Measurements from ENCODE around the gene PIGL. TPM values are rescaled to one million over a fixed set of nuclear protein-coding genes. Genes with fewer than 3 reads are reported as not detected.

Gene PIGL
- total RNA-seq, 1 donor from 2014 or later, result 7.1 TPM

DNA sequence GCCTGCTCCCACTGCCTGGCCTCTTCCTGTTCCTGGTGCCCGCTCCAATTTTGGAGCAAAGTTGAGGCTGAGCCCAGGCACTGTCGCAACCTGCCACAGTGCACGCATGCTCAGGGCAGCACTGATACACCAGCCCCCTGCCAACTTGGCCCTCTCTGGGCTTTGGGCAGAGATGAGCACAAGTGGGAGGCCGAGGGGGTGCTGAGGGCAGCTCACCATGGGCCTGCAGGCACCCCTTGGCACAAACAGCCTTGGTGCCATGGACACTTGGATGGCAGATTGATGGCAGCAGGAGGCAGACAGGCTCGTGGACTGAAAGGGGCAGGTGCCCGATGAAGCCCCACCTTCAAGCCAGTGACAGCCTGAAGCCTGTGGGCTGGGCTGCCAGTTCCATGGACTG lies 42.9 kb downstream of the PIGL start:
- TF ChIP-seq, protein P1, sequence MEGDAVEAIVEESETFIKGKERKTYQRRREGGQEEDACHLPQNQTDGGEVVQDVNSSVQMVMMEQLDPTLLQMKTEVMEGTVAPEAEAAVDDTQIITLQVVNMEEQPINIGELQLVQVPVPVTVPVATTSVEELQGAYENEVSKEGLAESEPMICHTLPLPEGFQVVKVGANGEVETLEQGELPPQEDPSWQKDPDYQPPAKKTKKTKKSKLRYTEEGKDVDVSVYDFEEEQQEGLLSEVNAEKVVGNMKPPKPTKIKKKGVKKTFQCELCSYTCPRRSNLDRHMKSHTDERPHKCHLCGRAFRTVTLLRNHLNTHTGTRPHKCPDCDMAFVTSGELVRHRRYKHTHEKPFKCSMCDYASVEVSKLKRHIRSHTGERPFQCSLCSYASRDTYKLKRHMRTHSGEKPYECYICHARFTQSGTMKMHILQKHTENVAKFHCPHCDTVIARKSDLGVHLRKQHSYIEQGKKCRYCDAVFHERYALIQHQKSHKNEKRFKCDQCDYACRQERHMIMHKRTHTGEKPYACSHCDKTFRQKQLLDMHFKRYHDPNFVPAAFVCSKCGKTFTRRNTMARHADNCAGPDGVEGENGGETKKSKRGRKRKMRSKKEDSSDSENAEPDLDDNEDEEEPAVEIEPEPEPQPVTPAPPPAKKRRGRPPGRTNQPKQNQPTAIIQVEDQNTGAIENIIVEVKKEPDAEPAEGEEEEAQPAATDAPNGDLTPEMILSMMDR (IDR thresholded peaks at IDR 0.05; ENCODE audit: borderline replicate concordance), result no peak
- Histone ChIP-seq H3K27me3 (ENCODE audit: low read depth) (no peaks in the 10 kb centered on the region), H3K27ac (replicated peaks) (no peak overlapping the region), H3K9me3 (replicated peaks) (no peaks in the 10 kb centered on the region), H3K4me3 (no peak overlapping the region), H3K36me3 (no peaks in the 10 kb centered on the region), H3K4me1 (peaks cover 19% of the 10 kb centered on the region)
- intact Hi-C loops (cut with micrococcal nuclease), result no loop called here
- no peak for DNase-seq

DNA sequence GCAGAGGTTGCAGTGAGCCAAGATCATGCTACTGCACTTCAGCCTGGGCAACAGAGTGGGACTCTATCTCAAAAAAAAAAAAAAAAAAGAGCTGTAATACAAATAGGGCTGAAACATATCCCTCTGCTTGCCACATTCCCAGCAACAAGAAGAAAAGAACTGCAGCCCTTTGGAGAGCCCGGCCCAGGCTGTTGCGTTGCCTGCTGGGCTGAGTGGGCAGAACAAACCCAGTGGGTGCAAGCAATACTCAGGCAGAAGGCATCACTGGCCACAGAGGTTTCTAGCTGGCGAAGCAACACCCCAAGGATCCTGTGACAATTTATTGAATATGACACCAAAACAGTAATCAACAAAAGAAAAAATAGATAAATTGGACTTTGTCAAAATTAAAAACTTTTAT lies 44.0 kb downstream of the PIGL start:
- Histone ChIP-seq H3K4me1 (peaks cover 8% of the 10 kb centered on the region), H3K27ac (replicated peaks) (no peak overlapping the region), H3K4me3 (no peak overlapping the region), H3K9me3 (replicated peaks) (no peaks in the 10 kb centered on the region), H3K27me3 (ENCODE audit: low read depth) (no peaks in the 10 kb centered on the region), H3K36me3 (no peaks in the 10 kb centered on the region)
- DNase-seq, result no peak
- intact Hi-C loops (cut with micrococcal nuclease), result no loop called here
- TF ChIP-seq, protein P1 (IDR thresholded peaks at IDR 0.05; ENCODE audit: borderline replicate concordance), result no peak

DNA sequence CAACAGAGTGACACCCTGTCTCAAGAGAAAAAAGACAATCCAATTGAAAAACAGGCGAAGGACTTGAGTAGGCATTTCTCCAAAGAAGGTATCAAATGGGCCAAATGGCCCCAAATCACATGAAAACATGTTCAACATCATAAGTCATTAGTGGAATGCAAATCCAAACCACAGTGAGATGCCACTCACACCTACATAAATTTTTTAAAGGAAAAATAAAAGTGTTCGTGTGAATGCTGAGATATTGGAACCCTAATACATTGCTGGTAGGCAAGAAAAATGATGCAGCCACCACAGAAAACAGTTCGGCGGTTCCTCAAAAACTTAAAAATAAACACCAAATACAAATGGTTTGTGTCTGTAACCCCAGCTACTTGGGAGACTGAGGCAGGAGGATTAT lies 45.2 kb downstream of the PIGL start:
- H3K27ac ChIP-seq (replicated peaks), result no peak overlapping the region
- TF ChIP-seq, protein P1 (IDR thresholded peaks at IDR 0.05; ENCODE audit: borderline replicate concordance), result no peak
- no peak for DNase-seq
- intact Hi-C loops (cut with micrococcal nuclease), result no loop called here
- H3K9me3 ChIP-seq (replicated peaks), result no peaks in the 10 kb centered on the region
- H3K4me1 ChIP-seq, result no peaks in the 10 kb centered on the region
- no peaks in the 10 kb centered on the region for H3K36me3 ChIP-seq
- no peak overlapping the region for H3K4me3 ChIP-seq
- H3K27me3 ChIP-seq (ENCODE audit: low read depth), result no peaks in the 10 kb centered on the region

DNA sequence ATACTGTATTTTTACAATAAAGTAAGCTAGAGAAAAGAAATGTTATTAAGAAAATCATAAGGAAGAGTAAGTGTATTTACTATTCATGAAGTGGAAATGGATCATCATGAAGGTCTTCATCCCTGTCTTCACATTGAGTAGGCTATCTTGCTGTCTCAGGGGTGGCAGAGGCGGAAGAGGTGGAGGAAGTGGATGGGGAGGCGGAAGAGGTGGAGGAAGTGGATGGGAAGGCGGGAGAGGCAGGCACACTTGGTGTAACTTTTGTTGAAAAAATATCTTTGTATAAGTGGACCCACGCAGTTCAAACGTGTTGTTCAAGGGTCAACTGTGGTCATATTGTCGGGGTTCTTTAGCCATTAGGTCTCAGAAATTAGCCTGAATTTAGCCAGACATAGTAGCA lies 50.2 kb downstream of the PIGL start:
- DNase-seq, result no peak

DNA sequence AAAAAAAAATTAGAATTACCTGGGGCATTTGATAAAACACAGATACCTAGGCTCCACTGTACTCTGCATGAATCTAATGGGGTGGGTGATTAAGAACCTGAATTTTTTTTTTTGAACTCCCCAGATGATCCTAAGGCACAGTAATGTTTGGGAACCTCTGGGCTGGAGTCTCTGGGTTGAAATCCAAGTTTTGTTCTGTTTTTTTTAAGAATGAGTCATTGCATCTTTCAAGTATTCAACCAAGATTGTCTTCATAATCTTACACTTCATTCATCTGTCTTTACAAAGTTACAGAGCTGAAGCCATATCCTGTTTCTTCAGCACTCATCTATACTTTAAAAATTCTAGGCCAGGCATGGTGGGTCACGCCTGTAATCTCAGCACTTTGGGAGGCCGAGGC lies 52.6 kb downstream of the PIGL start:
- no peaks in the 10 kb centered on the region for H3K36me3 ChIP-seq
- H3K4me1 ChIP-seq, result no peaks in the 10 kb centered on the region
- no peaks in the 10 kb centered on the region for H3K9me3 ChIP-seq (replicated peaks)
- intact Hi-C loops (cut with micrococcal nuclease), result no loop called here
- H3K27me3 ChIP-seq (ENCODE audit: low read depth), result no peaks in the 10 kb centered on the region
- TF ChIP-seq, protein P1 (IDR thresholded peaks at IDR 0.05; ENCODE audit: borderline replicate concordance), result no peak
- no peak for DNase-seq
- no peak overlapping the region for H3K27ac ChIP-seq (replicated peaks)
- no peak overlapping the region for H3K4me3 ChIP-seq

More for the DNA sequence above, 50.2 kb downstream of the PIGL start:
- Histone ChIP-seq H3K9me3 (replicated peaks) (no peaks in the 10 kb centered on the region), H3K27ac (replicated peaks) (no peak overlapping the region), H3K4me3 (no peak overlapping the region), H3K4me1 (no peaks in the 10 kb centered on the region), H3K27me3 (ENCODE audit: low read depth) (no peaks in the 10 kb centered on the region), H3K36me3 (no peaks in the 10 kb centered on the region)
- intact Hi-C loops (cut with micrococcal nuclease), result no loop called here
- TF ChIP-seq, protein P1 (IDR thresholded peaks at IDR 0.05; ENCODE audit: borderline replicate concordance), result no peak
